H9 (cell line): ENCODE data around the gene GLIS2. TPM values are rescaled to one million over a fixed set of nuclear protein-coding genes. Genes with fewer than 3 reads are reported as not detected.
A peak's percentile ranks its signal among the peaks of the same experiment; 100 is the strongest.

Experiments used
- DNase-seq: peaks from one replicate; pipeline ENCODE4 v3.0.0-alpha.2; 2017
- H2AFZ ChIP-seq: one replicate; pipeline ENCODE4 v1.6.1; 2013; ENCODE audit warnings: mild to moderate bottlenecking, low read length, control low read depth, moderate library complexity
- H2AK5ac ChIP-seq: 2 replicates; pipeline ENCODE4 v1.6.1; 2013; ENCODE audit warnings: low read length, control low read depth, mixed read lengths; ENCODE audit not compliant: insufficient read length
- H2BK120ac ChIP-seq: one replicate; pipeline ENCODE4 v1.6.1; 2013; ENCODE audit warnings: low read depth, mild to moderate bottlenecking, low read length, control low read depth, inconsistent platforms; ENCODE audit not compliant: poor library complexity, severe bottlenecking
- H2BK12ac ChIP-seq: 2 replicates; pipeline ENCODE4 v1.6.1; 2013; ENCODE audit warnings: low read length, control low read depth, mixed read lengths, low read depth; ENCODE audit not compliant: insufficient read length
- H2BK15ac ChIP-seq: 2 replicates; pipeline ENCODE4 v1.6.1; 2013; ENCODE audit warnings: low read depth, low read length, control low read depth
- H2BK20ac ChIP-seq: one replicate; pipeline ENCODE4 v1.6.1; 2013; ENCODE audit warnings: low read depth, mild to moderate bottlenecking, low read length, control low read depth, inconsistent platforms; ENCODE audit not compliant: poor library complexity, severe bottlenecking
- H2BK5ac ChIP-seq: 2 replicates; pipeline ENCODE4 v1.6.1; 2013; ENCODE audit warnings: low read length, control low read depth, mixed read lengths; ENCODE audit not compliant: insufficient read length
- H3K14ac ChIP-seq: 2 replicates; pipeline ENCODE4 v1.6.1; 2013; ENCODE audit warnings: low read length, control low read depth; ENCODE audit not compliant: insufficient read depth
- H3K18ac ChIP-seq: 2 replicates; pipeline ENCODE4 v1.6.1; 2013; ENCODE audit warnings: low read depth, mild to moderate bottlenecking, mixed read lengths, low read length, control low read depth; ENCODE audit not compliant: insufficient read length
- H3K23ac ChIP-seq: 2 replicates; pipeline ENCODE4 v1.6.1; 2013; ENCODE audit warnings: low read length, control low read depth, mixed read lengths, low read depth; ENCODE audit not compliant: insufficient read length
- H3K23me2 ChIP-seq: 2 replicates; pipeline ENCODE4 v1.6.1; 2013; ENCODE audit warnings: low read depth, mild to moderate bottlenecking, mixed read lengths, low read length, control low read depth; ENCODE audit not compliant: insufficient read length, poor library complexity, severe bottlenecking
- H3K27ac ChIP-seq: 2 replicates; pipeline ENCODE4 v1.5.1; 2013; ENCODE audit warnings: low read length, control low read depth, mixed read lengths, low read depth; ENCODE audit not compliant: insufficient read length
- H3K27me3 ChIP-seq: 2 replicates; pipeline ENCODE4 v1.6.1; 2013; ENCODE audit warnings: low read length, control low read depth, inconsistent platforms; ENCODE audit not compliant: insufficient read depth
- H3K4ac ChIP-seq: 2 replicates; pipeline ENCODE4 v1.6.1; 2013; ENCODE audit warnings: low read depth, mild to moderate bottlenecking, control low read depth, inconsistent platforms, low read length, moderate library complexity
- H3K4me1 ChIP-seq: 2 replicates; pipeline ENCODE4 v1.6.1; 2013; ENCODE audit warnings: low read length, control low read depth, inconsistent platforms; ENCODE audit not compliant: insufficient read depth
- H3K4me2 ChIP-seq: 2 replicates; pipeline ENCODE4 v1.6.1; 2013; ENCODE audit warnings: low read length, control low read depth, mixed read lengths; ENCODE audit not compliant: insufficient read length, insufficient read depth
- H3K56ac ChIP-seq: 2 replicates; pipeline ENCODE4 v1.6.1; 2013; ENCODE audit warnings: low read depth, mild to moderate bottlenecking, mixed read lengths, low read length, control low read depth; ENCODE audit not compliant: insufficient read length
- H3K79me1 ChIP-seq: 2 replicates; pipeline ENCODE4 v1.6.1; 2013; ENCODE audit warnings: low read depth, mild to moderate bottlenecking, moderate library complexity, low read length, control low read depth, inconsistent platforms; ENCODE audit not compliant: insufficient read depth, poor library complexity, severe bottlenecking
- H3K79me2 ChIP-seq: 2 replicates; pipeline ENCODE4 v1.6.1; 2013; ENCODE audit warnings: low read length, control low read depth, inconsistent platforms; ENCODE audit not compliant: insufficient read depth
- H3K9ac ChIP-seq: 2 replicates; pipeline ENCODE4 v1.6.1; 2013; ENCODE audit warnings: low read length, control low read depth, mixed read lengths; ENCODE audit not compliant: insufficient read length; ENCODE audit errors: extremely low read depth
- H3K9me3 ChIP-seq: one replicate; pipeline ENCODE4 v1.6.1; 2013; ENCODE audit warnings: low read depth, low read length, inconsistent platforms; ENCODE audit not compliant: control insufficient read depth
- H3T11ph ChIP-seq: one replicate; pipeline ENCODE4 v1.6.1; 2013; ENCODE audit warnings: mild to moderate bottlenecking, low read length, control low read depth, inconsistent platforms
- H4K20me1 ChIP-seq: one replicate; pipeline ENCODE4 v1.6.1; 2013; ENCODE audit not compliant: control insufficient read depth, insufficient read length, insufficient read depth
- H4K5ac ChIP-seq: 2 replicates; pipeline ENCODE4 v1.6.1; 2013; ENCODE audit warnings: low read depth, mild to moderate bottlenecking, mixed read lengths, low read length, control low read depth; ENCODE audit not compliant: insufficient read length
- H4K8ac ChIP-seq: replicated peaks from 2 replicates; pipeline ENCODE4 v1.6.1; 2013; ENCODE audit warnings: low read length, control low read depth, mixed read lengths, low read depth; ENCODE audit not compliant: insufficient read length
- H4K91ac ChIP-seq: 2 replicates; pipeline ENCODE4 v1.6.1; 2013; ENCODE audit warnings: low read depth, mild to moderate bottlenecking, moderate library complexity, mixed read lengths, low read length, control low read depth; ENCODE audit not compliant: insufficient read length
- H3K27ac Mint-ChIP-seq, 3 experiments: 2 replicates in 2 of 3; 3 replicates in 1 of 3; pipeline ENCODE4 v1.8.0; 2020 to 2021; ENCODE audit warnings: mixed read lengths in 3 of 3, mild to moderate bottlenecking in 1 of 3, moderate library complexity in 1 of 3
- H3K27me3 Mint-ChIP-seq: 2 replicates; pipeline ENCODE4 v1.8.0; 2021; ENCODE audit warnings: low read depth, mild to moderate bottlenecking, moderate library complexity, mixed read lengths
- H3K36me3 Mint-ChIP-seq, 3 experiments: 2 replicates in 2 of 3; 3 replicates in 1 of 3; pipeline ENCODE4 v1.8.0; 2020 to 2021; ENCODE audit warnings: low read depth in 3 of 3, mixed read lengths in 3 of 3; ENCODE audit not compliant: insufficient read depth in 1 of 3
- H3K4me1 Mint-ChIP-seq, 2 experiments: 2 replicates each; pipeline ENCODE4 v1.8.0; 2020; ENCODE audit warnings: mixed read lengths in 2 of 2
- H3K4me3 Mint-ChIP-seq, 2 experiments: 2 replicates in 1 of 2; 3 replicates in 1 of 2; pipeline ENCODE4 v1.8.0; 2020 to 2021; ENCODE audit warnings: mild to moderate bottlenecking in 2 of 2, mixed read lengths in 2 of 2, moderate library complexity in 1 of 2
- H3K9me3 Mint-ChIP-seq, 2 experiments: 2 replicates in 1 of 2; 3 replicates in 1 of 2; pipeline ENCODE4 v1.8.0; 2020; ENCODE audit warnings: mild to moderate bottlenecking in 2 of 2, mixed read lengths in 2 of 2, moderate library complexity in 1 of 2
- WGBS: extraction: QIAGEN DNeasy Blood & Tissue Kit; methylation state at CpG from one replicate; pipeline ENCODE4 v1.1.7; 2013; ENCODE audit warnings: missing lambda C conversion rate, low lambda C conversion rate, mixed read lengths; ENCODE audit not compliant: insufficient read length; ENCODE audit errors: extremely low coverage; 5-methylcytosine and 5-hydroxymethylcytosine counted together
- total RNA-seq: library from RNA; stranded (reverse); gene quantifications from 2 replicates; pipeline ENCODE4 v1.2.1, GENCODE V29; 2021
- TF ChIP-seq, protein P1 (sequence below): fragments of 200-600 bp; sonication (generic); conservative IDR thresholded peaks from 3 replicates; pipeline ENCODE4 v1.8.0; 2021; ENCODE audit warnings: antibody characterized with exemption, mild to moderate bottlenecking

GLIS2 gene
- total RNA-seq, 1 experiment from 2014 or later, result 14.3 TPM

DNA sequence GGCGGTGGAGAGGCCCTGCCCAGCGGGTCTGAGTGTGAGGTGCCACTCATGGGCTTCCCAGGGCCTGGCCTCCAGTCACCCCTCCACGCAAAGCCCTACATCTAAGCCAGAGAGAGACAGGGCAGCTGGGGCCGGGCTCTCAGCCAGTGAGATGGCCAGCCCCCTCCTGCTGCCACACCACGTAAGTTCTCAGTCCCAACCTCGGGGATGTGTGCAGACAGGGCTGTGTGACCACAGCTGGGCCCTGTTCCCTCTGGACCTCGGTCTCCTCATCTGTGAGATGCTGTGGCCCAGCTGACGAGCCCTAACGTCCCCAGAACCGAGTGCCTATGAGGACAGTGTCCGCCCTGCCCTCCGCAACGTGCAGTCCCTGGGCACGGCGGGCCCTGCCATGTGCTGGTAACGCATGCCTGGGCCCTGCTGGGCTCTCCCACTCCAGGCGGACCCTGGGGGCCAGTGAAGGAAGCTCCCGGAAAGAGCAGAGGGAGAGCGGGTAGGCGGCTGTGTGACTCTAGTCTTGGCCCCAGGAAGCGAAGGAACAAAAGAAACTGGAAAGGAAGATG, 67.0 kb downstream of the GLIS2 start:
- Histone ChIP-seq H2BK5ac (no peak overlapping the region), H3K79me1 (no peaks in the 10 kb centered on the region), H4K8ac (no peak overlapping the region), H2BK15ac (no peak overlapping the region), H2BK12ac (no peak overlapping the region), H3K4me1 (no peaks in the 10 kb centered on the region; the same call in 1 of the 2 replicates), H3K4ac (no peak overlapping the region), H2AK5ac (no peak overlapping the region), H3K9me3 (no peaks in the 10 kb centered on the region), H2BK20ac (no peak overlapping the region), H3K27me3 (no peaks in the 10 kb centered on the region), H3K4me2 (no peak overlapping the region), H4K5ac (no peak overlapping the region), H3K9ac (no peak overlapping the region), H3T11ph (no peak overlapping the region), H3K14ac (no peak overlapping the region; the same call in 1 of the 2 replicates), H3K56ac (no peak overlapping the region), H4K20me1 (no peaks in the 10 kb centered on the region), H3K27ac (no peak overlapping the region), H3K23me2 (no peaks in the 10 kb centered on the region), H3K23ac (no peak overlapping the region), H4K91ac (no peak overlapping the region), H3K18ac (no peak overlapping the region), H2BK120ac (no peak overlapping the region), H3K79me2 (no peaks in the 10 kb centered on the region), H2AFZ (no peak overlapping the region)
- TF ChIP-seq, protein P1, sequence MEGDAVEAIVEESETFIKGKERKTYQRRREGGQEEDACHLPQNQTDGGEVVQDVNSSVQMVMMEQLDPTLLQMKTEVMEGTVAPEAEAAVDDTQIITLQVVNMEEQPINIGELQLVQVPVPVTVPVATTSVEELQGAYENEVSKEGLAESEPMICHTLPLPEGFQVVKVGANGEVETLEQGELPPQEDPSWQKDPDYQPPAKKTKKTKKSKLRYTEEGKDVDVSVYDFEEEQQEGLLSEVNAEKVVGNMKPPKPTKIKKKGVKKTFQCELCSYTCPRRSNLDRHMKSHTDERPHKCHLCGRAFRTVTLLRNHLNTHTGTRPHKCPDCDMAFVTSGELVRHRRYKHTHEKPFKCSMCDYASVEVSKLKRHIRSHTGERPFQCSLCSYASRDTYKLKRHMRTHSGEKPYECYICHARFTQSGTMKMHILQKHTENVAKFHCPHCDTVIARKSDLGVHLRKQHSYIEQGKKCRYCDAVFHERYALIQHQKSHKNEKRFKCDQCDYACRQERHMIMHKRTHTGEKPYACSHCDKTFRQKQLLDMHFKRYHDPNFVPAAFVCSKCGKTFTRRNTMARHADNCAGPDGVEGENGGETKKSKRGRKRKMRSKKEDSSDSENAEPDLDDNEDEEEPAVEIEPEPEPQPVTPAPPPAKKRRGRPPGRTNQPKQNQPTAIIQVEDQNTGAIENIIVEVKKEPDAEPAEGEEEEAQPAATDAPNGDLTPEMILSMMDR, result no peak
- Mint-ChIP-seq H3K4me1 (peaks cover 6 to 21% of the 10 kb centered on the region in 2 experiments), H3K9me3 (no peaks in the 10 kb centered on the region), H3K27me3 (no peaks in the 10 kb centered on the region), H3K36me3 (peaks cover 0 to 3% (median 2%) of the 10 kb centered on the region in 3 experiments; a peak in 4 of 7 replicates), H3K4me3 (no peak overlapping the region), H3K27ac (peak overlapping the region in 1 of 3 experiments; percentile 68; a peak in 1 of 7 replicates)
- no peak for DNase-seq
- WGBS, result no CpG with 5 or more reads among the region's 21 CpGs
